Measurements from ENCODE around the gene FKRP.

DNA sequence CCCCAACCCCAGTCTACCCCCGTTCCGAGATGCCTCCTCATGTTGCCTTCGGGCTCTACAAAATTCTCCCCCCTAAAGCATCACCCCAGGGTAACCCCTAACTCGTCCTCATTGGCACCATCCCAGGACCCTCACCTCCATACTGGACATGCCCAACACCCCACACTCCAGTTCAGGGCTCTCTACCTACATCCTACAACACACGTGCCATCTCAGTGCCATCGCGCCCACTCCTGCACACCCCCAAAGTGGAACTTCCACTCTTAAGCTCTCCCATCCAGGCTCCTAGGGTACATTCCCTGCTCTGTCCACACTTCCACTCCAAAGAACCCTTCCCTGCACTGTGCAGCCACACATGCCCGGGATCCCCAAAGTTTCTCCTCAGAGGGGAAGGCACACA, 827 bp upstream of the FKRP start:
- TF ChIP-seq, protein P1, sequence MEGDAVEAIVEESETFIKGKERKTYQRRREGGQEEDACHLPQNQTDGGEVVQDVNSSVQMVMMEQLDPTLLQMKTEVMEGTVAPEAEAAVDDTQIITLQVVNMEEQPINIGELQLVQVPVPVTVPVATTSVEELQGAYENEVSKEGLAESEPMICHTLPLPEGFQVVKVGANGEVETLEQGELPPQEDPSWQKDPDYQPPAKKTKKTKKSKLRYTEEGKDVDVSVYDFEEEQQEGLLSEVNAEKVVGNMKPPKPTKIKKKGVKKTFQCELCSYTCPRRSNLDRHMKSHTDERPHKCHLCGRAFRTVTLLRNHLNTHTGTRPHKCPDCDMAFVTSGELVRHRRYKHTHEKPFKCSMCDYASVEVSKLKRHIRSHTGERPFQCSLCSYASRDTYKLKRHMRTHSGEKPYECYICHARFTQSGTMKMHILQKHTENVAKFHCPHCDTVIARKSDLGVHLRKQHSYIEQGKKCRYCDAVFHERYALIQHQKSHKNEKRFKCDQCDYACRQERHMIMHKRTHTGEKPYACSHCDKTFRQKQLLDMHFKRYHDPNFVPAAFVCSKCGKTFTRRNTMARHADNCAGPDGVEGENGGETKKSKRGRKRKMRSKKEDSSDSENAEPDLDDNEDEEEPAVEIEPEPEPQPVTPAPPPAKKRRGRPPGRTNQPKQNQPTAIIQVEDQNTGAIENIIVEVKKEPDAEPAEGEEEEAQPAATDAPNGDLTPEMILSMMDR (IDR thresholded peaks at IDR 0.05), result no peak
- no peak for TF ChIP-seq POLR2A (IDR thresholded peaks at IDR 0.05)

All from testis (tissue), 2 donors.